Measurements from ENCODE around the gene ZSCAN30.
A peak's percentile ranks its signal among the peaks of the same experiment; 100 is the strongest.

Gene ZSCAN30

DNA sequence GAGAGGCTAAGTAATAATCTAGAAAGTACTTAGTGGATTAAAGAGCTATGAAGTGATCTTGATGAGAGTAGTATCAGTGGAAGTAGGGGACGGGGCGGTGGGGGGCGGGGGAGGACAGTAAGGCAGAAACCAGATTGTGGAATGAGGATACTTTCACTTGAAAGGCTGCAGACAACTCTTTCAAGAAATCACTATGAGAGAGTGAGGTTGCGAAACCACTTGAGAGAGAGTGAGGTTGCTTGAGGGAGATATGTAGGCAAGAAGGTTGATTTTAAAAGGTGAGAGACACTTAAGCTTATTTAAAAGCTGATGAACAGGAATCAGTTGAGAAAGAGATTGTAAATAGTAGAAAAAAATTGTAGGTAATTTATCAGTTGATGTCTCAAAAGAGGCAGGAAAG is 45.4 kb downstream of the ZSCAN30 start:
- TF ChIP-seq, protein P1, sequence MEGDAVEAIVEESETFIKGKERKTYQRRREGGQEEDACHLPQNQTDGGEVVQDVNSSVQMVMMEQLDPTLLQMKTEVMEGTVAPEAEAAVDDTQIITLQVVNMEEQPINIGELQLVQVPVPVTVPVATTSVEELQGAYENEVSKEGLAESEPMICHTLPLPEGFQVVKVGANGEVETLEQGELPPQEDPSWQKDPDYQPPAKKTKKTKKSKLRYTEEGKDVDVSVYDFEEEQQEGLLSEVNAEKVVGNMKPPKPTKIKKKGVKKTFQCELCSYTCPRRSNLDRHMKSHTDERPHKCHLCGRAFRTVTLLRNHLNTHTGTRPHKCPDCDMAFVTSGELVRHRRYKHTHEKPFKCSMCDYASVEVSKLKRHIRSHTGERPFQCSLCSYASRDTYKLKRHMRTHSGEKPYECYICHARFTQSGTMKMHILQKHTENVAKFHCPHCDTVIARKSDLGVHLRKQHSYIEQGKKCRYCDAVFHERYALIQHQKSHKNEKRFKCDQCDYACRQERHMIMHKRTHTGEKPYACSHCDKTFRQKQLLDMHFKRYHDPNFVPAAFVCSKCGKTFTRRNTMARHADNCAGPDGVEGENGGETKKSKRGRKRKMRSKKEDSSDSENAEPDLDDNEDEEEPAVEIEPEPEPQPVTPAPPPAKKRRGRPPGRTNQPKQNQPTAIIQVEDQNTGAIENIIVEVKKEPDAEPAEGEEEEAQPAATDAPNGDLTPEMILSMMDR (IDR thresholded peaks at IDR 0.05), result no peak

DNA sequence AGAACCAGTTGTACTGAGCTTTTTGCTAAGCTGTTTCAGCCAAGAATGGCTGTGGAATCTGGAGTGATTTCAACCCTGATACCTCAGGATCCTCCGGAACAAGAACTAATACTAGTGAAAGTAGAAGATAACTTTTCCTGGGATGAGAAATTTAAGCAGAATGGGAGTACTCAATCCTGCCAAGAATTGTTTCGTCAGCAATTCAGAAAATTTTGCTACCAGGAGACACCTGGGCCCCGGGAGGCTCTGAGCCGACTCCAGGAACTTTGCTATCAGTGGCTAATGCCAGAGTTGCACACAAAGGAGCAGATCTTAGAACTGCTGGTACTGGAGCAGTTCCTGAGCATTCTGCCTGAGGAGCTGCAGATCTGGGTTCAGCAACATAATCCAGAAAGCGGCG is 47.6 kb downstream of the ZSCAN30 start:
- TF ChIP-seq, protein P1 (IDR thresholded peaks at IDR 0.05), result no peak

- TF ChIP-seq, protein P1 (IDR thresholded peaks at IDR 0.05), result no peak
These were observed 48.6 kb downstream of the ZSCAN30 start for GRCh38 chr18:35241448-35241804.

DNA sequence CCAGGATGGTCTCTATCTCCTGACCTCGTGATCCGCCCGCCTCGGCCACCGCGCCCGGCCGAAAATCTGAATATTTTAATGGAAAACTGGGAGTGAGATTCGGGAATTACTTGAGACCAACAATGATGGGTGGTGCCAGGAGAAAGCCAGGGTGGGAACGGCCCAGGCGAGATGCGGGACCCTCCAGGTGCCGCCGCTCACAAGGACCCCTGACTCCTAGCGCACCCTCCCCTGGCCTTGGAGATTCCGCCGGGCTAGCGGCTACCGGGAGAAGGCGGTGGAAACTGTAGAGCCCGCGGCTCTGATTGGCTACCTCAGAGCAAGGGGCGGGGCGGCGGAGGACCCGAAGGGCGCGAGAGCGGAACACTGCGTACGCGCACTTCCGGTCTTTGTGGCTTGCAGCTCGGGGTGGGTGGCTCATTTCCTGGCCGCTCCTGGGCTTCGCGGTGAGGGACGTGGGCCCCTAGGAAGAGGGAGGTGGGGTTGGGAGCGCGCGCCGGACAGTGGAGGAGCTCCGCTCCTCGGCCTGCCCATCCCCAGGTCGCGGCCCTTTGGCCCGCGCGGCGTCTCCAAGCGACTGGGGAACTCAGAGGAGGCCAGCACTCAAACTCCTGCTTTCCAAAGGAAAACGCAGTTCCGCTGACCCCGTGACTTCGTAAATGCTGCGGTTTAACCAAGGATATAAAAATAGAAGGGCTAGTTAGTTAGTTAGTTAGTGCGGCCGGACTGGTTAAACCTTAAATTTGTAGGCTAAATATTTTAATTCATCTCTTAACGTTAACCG is 49.2 kb downstream of the ZSCAN30 start, which contains the start of gene ZNF397:
Gene ZNF397, plus strand, starts transcription at position 371 of the 784 bp plus-strand sequence. CDS start 1,437 bp downstream, outside the sequence.
- TF ChIP-seq, protein P1 (IDR thresholded peaks at IDR 0.05), result no peak

DNA sequence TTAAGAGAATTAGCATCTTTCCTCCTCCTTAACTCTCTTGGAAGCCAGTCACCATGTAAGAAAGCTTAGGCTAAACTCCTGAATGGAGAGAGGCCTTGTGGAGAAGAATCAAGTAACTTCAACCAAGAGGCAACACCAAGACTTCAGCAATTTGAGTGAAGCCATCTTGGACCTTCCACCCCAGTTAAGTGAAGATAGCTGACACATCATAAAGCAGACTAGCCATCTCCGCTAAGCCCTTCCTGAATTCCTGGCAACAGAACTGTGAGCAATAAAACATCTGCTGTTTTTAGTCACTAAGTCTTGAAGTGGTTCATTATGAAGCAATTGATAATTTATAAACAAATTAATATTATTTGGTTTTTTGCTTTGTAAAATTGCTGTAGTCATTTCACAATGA is 50.7 kb downstream of the ZSCAN30 start:
- TF ChIP-seq, protein P1 (IDR thresholded peaks at IDR 0.05), result no peak

GRCh38 chr18:35236571-35237363 is 53.3 kb downstream of the ZSCAN30 start:
- TF ChIP-seq, protein P1 (IDR thresholded peaks at IDR 0.05), result no peak

DNA sequence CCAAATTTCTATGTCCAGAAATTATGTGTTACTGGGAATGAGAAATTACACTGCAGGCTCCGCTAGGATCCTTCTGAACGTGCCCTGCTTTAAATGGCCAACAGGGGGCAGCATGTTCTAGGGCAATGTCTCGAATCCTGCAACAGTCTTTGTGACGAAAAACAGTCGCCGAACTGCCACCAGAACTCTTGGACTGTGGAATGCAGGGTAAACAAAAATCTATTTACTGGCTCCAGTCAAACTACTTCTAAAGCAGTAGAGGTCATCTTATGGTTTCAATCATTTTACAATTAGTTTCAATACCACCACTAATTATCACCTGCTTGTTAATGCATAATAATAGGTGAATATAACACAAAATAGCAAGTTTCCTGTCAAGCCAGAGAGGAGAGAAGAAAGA is 59.0 kb downstream of the ZSCAN30 start:
- TF ChIP-seq, protein P1 (IDR thresholded peaks at IDR 0.05), result peak; percentile 85

Data from LNCAP (cell line).